Keratinocyte (primary cell): ENCODE results near the gene RAB21. TPM values are rescaled to one million over a fixed set of nuclear protein-coding genes. Genes with fewer than 3 reads are reported as not detected.

Experiments used
- DNase-seq: peaks from one replicate; pipeline ENCODE4 v3.0.0-alpha.2; 2011; ENCODE audit warnings: low read depth, missing footprints, low spot score
- FAIRE-seq: peaks from 2 replicates; lab custom pipeline; 2011; peaks lifted over from hg19 to GRCh38; lab: Jason Lieb, UNC
- H2AFZ ChIP-seq: 2 replicates; pipeline ENCODE4 v1.6.0; 2012; ENCODE audit warnings: low read length, control low read depth, inconsistent platforms; ENCODE audit not compliant: control insufficient read depth
- H3K27ac ChIP-seq: 2 replicates; pipeline ENCODE4 v1.5.1; 2011; ENCODE audit warnings: low read length; ENCODE audit not compliant: control insufficient read depth, insufficient read depth
- H3K27me3 ChIP-seq: 3 replicates; pipeline ENCODE4 v1.6.0; 2011; ENCODE audit warnings: low read length; ENCODE audit not compliant: control insufficient read depth, insufficient read depth; ENCODE audit errors: extremely low read depth
- H3K36me3 ChIP-seq, 2 experiments: 2 replicates in 1 of 2; 3 replicates in 1 of 2; pipeline ENCODE4 v1.5.1; 2011; ENCODE audit warnings: low read length in 2 of 2, mild to moderate bottlenecking in 1 of 2; ENCODE audit not compliant: control insufficient read depth in 2 of 2, insufficient read depth in 2 of 2; ENCODE audit errors: extremely low read depth in 1 of 2
- H3K4me1 ChIP-seq: 3 replicates; pipeline ENCODE4 v1.5.1; 2011; ENCODE audit warnings: low read length; ENCODE audit not compliant: control insufficient read depth, insufficient read depth; ENCODE audit errors: extremely low read depth
- H3K4me2 ChIP-seq: 3 replicates; pipeline ENCODE4 v1.6.0; 2011; ENCODE audit warnings: low read depth, low read length; ENCODE audit not compliant: control insufficient read depth, insufficient read depth; ENCODE audit errors: extremely low read depth
- H3K4me3 ChIP-seq, 3 experiments: fragments of 200-600 bp in 1 of 3; sonication (generic) in 1 of 3; 2 replicates in 2 of 3; 3 replicates in 1 of 3; pipeline ENCODE4 v1.5.1; 2011 to 2016; ENCODE audit warnings: low read length in 3 of 3, mild to moderate bottlenecking in 3 of 3, control low read depth in 2 of 3, inconsistent platforms in 1 of 3, low read depth in 1 of 3, mixed read lengths in 1 of 3, mixed run types in 1 of 3, moderate library complexity in 1 of 3; ENCODE audit not compliant: control insufficient read depth in 2 of 3, insufficient read depth in 2 of 3; ENCODE audit errors: extremely low read depth in 1 of 3
- H3K79me2 ChIP-seq: 2 replicates; pipeline ENCODE4 v1.6.0; 2012; ENCODE audit warnings: low read length; ENCODE audit not compliant: control insufficient read depth, insufficient read depth
- H3K9ac ChIP-seq: 3 replicates; pipeline ENCODE4 v1.6.0; 2011; ENCODE audit warnings: low read length; ENCODE audit not compliant: control insufficient read depth, insufficient read depth; ENCODE audit errors: extremely low read depth
- H3K9me1 ChIP-seq: 3 replicates; pipeline ENCODE4 v1.6.0; 2011; ENCODE audit warnings: low read length; ENCODE audit not compliant: control insufficient read depth, insufficient read depth; ENCODE audit errors: extremely low read depth
- H3K9me3 ChIP-seq: 2 replicates; pipeline ENCODE4 v1.5.1; 2012; ENCODE audit warnings: low read depth, low read length; ENCODE audit not compliant: control insufficient read depth
- H4K20me1 ChIP-seq: 3 replicates; pipeline ENCODE4 v1.6.0; 2011; ENCODE audit warnings: low read length; ENCODE audit not compliant: control insufficient read depth, insufficient read depth; ENCODE audit errors: extremely low read depth
- EZH2 ChIP-seq: IDR thresholded peaks from one replicate; pipeline ENCODE4 v1.6.1; 2012; ENCODE audit warnings: inconsistent platforms, mild to moderate bottlenecking, low read length, moderate library complexity
- dilution Hi-C: fragments of 300-500 bp; cut with MboI; formaldehyde crosslinking; loops from one replicate; pipeline ENCODE4 v1.7.0; 2020; ENCODE audit warnings: low sequenced_read_pairs; ENCODE audit not compliant: extremely low pct_ligation_motif_present
- polyA plus RNA-seq, 5 experiments: library from polyadenylated mRNA; depleted of rRNA in 3 of 5; stranded (reverse) in 3 of 5; stranded (forward) in 1 of 5; unstranded in 1 of 5; fragments of >200 nt; gene quantifications; 1 replicate in 1 of 5; 2 replicates in 3 of 5; 3 replicates in 1 of 5; pipeline versions ENCODE4 v1.2.1 to v1.2.3, GENCODE V29; 2011 to 2012; ENCODE audit warnings: missing spikeins in 2 of 5, low read depth in 1 of 5, low replicate concordance in 1 of 5
- TF ChIP-seq, protein P1 (sequence below), 3 experiments: IDR thresholded peaks in 1 of 3; conservative IDR thresholded peaks in 1 of 3; optimal IDR thresholded peaks in 1 of 3; 2 replicates in 2 of 3; 3 replicates in 1 of 3; pipeline versions ENCODE3 to v1.5.1; 2011; ENCODE audit warnings: low read length in 3 of 3, mild to moderate bottlenecking in 3 of 3, moderate library complexity in 2 of 3, control low read depth in 1 of 3, inconsistent platforms in 1 of 3; ENCODE audit not compliant: insufficient read depth in 2 of 3; ENCODE audit errors: extremely low read depth in 1 of 3

RAB21 gene
- polyA plus RNA-seq, 1 donor (not counting 4 experiments of a cell fraction or from before 2014, with no cell fraction given): 21.9 TPM

DNA sequence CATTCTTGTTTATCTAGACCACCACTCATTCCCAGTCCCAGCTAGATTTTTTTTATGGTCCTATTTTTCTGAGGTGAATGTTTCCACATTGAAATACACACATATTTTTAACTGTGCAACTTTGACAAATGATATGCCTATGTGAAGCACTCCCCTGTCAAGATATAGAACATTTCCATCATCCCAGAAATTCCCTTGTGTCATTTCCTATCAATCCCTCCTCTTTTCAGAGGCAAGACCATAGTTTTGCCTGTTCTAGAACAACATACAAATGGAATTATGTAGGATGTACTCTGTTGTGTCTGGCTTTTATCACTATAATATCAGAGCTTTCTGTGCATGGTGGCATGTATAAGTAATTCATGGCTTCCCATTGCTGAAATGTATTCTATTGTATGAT is 36.1 kb upstream of the RAB21 start:
- Histone ChIP-seq H3K36me3 (no peaks in the 10 kb centered on the region), H2AFZ (no peak overlapping the region), H3K4me3 (no peak overlapping the region), H3K4me1 (peaks cover 18% of the 10 kb centered on the region), H3K79me2 (no peaks in the 10 kb centered on the region), H4K20me1 (no peaks in the 10 kb centered on the region), H3K9ac (no peak overlapping the region), H3K27ac (no peak overlapping the region), H3K27me3 (no peaks in the 10 kb centered on the region), H3K4me2 (no peak overlapping the region), H3K9me3 (no peaks in the 10 kb centered on the region), H3K9me1 (no peaks in the 10 kb centered on the region)
- TF ChIP-seq, protein P1, sequence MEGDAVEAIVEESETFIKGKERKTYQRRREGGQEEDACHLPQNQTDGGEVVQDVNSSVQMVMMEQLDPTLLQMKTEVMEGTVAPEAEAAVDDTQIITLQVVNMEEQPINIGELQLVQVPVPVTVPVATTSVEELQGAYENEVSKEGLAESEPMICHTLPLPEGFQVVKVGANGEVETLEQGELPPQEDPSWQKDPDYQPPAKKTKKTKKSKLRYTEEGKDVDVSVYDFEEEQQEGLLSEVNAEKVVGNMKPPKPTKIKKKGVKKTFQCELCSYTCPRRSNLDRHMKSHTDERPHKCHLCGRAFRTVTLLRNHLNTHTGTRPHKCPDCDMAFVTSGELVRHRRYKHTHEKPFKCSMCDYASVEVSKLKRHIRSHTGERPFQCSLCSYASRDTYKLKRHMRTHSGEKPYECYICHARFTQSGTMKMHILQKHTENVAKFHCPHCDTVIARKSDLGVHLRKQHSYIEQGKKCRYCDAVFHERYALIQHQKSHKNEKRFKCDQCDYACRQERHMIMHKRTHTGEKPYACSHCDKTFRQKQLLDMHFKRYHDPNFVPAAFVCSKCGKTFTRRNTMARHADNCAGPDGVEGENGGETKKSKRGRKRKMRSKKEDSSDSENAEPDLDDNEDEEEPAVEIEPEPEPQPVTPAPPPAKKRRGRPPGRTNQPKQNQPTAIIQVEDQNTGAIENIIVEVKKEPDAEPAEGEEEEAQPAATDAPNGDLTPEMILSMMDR (optimal IDR thresholded peaks at IDR 0.05 in 1 of 3, IDR thresholded peaks at IDR 0.05 in 1 of 3, conservative IDR thresholded peaks at IDR 0.05 in 1 of 3; ENCODE audit: extremely low read depth in 1 of 3, insufficient read depth in 2 of 3, low read length in 3 of 3): no peak
- DNase-seq (no peak), FAIRE-seq (peak; percentile 52)
- dilution Hi-C loops: no loop called here

DNA sequence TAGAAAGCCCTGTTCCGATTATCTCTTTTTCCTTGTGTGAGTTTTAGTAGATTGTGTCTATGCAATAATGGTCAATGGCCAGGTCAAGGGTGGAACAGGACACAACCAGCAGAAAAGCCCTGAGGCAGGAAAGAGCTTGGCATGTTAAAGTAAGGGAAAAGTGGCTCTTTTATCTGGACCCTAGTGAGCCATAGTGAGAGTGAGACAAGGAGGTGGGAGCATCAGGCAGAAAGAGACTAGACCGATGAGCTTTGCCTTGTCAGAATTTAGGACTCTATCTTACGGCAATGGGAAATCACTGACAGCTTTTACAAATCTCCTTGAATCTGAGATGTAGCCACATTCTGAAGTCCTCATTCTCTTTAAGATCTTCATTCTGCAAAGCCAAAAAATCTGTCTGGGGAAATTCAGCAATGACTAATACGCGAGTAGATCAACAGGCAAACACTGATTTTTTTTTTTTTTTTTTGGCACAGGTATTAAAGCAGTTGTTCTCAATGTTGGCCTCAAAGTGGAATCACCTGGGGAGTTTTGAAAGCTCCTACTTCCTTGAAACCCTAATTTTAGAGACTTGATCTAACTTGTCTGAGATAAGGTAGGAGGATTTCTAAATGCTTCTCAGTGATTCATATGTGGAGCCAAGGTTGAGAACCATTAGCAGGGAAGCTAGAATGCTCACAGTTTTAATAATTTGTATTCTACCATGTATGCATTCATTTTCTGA is 34.9 kb upstream of the RAB21 start:
- dilution Hi-C loops: no loop called here
- Histone ChIP-seq H3K4me1 (peaks cover 18% of the 10 kb centered on the region), H3K4me2 (peak overlapping the region; percentile 55), H3K9ac (no peak overlapping the region), H3K4me3 (peak overlapping the region in 1 of 3 experiments; percentile 7), H2AFZ (peak overlapping the region; percentile 11), H3K9me3 (no peaks in the 10 kb centered on the region), H3K79me2 (no peaks in the 10 kb centered on the region), H3K27me3 (no peaks in the 10 kb centered on the region), H4K20me1 (no peaks in the 10 kb centered on the region), H3K36me3 (no peaks in the 10 kb centered on the region), H3K9me1 (no peaks in the 10 kb centered on the region), H3K27ac (peak overlapping the region; percentile 56)
- DNase-seq: peak; percentile 79
- peak; percentile 97 for FAIRE-seq
- TF ChIP-seq, protein P1 (optimal IDR thresholded peaks at IDR 0.05 in 1 of 3, IDR thresholded peaks at IDR 0.05 in 1 of 3, conservative IDR thresholded peaks at IDR 0.05 in 1 of 3; ENCODE audit: extremely low read depth in 1 of 3, insufficient read depth in 2 of 3, low read length in 3 of 3): no peak
- TF ChIP-seq EZH2: no peak
